Fibroblast of skin of right biceps (primary cell): ENCODE measurements around the gene TBC1D30.

Experiments used
- DNase-seq: peaks from one replicate; pipeline ENCODE4 v3.0.0-alpha.2; 2013

TBC1D30 gene

GRCh38 chr12:64864319-64864718 is 39.9 kb downstream of the TBC1D30 start:
- DNase-seq: no peak

GRCh38 chr12:64875186-64875585 is 50.7 kb downstream of the TBC1D30 start:
- DNase-seq: no peak

- DNase-seq: no peak
These were observed 52.1 kb downstream of the TBC1D30 start for GRCh38 chr12:64876388-64877071.

- no peak for DNase-seq
These were observed 53.0 kb downstream of the TBC1D30 start for GRCh38 chr12:64877363-64878004.

GRCh38 chr12:64882687-64883086 is 58.2 kb downstream of the TBC1D30 start:
- DNase-seq: no peak

- no peak for DNase-seq
These were observed 59.1 kb downstream of the TBC1D30 start for GRCh38 chr12:64883264-64884163.

GRCh38 chr12:64884164-64884542 is 59.7 kb downstream of the TBC1D30 start:
- DNase-seq: no peak

- DNase-seq: no peak
These were observed 60.3 kb downstream of the TBC1D30 start for GRCh38 chr12:64884728-64885127.

- no peak for DNase-seq
These were observed 65.2 kb downstream of the TBC1D30 start for GRCh38 chr12:64889434-64890216.

GRCh38 chr12:64890873-64891468 is 66.5 kb downstream of the TBC1D30 start:
- peak; percentile 60 for DNase-seq

GRCh38 chr12:64891629-64892028 is 67.2 kb downstream of the TBC1D30 start:
- DNase-seq: no peak

- DNase-seq: no peak
These were observed 68.1 kb downstream of the TBC1D30 start for GRCh38 chr12:64892561-64892960.

GRCh38 chr12:64893961-64894360 is 69.5 kb downstream of the TBC1D30 start:
- DNase-seq: peak; percentile 84

- peak; percentile 80 for DNase-seq
These were observed 70.5 kb downstream of the TBC1D30 start for GRCh38 chr12:64894827-64895475.

- peak; percentile 79 for DNase-seq
These were observed 71.1 kb downstream of the TBC1D30 start for GRCh38 chr12:64895526-64895925.

GRCh38 chr12:64900540-64900939 is 76.1 kb downstream of the TBC1D30 start:
- peak; percentile 80 for DNase-seq

GRCh38 chr12:64903479-64904152 is 79.2 kb downstream of the TBC1D30 start:
- peak; percentile 73 for DNase-seq

- no peak for DNase-seq
These were observed 82.7 kb downstream of the TBC1D30 start for GRCh38 chr12:64907097-64907496.

GRCh38 chr12:64909124-64909523 is 84.7 kb downstream of the TBC1D30 start:
- no peak for DNase-seq

GRCh38 chr12:64911081-64911480 is 86.6 kb downstream of the TBC1D30 start:
- no peak for DNase-seq

GRCh38 chr12:64911912-64912311 is 87.5 kb downstream of the TBC1D30 start:
- DNase-seq: no peak
